Osteocyte (in vitro differentiated cells): Measurements from ENCODE around the gene ANKS1B. TPM values are rescaled to one million over a fixed set of nuclear protein-coding genes. Genes with fewer than 3 reads are reported as not detected.

Source experiments
- DNase-seq: peaks from one replicate; pipeline ENCODE4 v3.0.0; 2021; ENCODE audit warnings: mixed read lengths; ENCODE audit not compliant: unreplicated experiment; ENCODE audit errors: extremely low spot score
- H3K27ac Mint-ChIP-seq: one replicate; pipeline ENCODE4 v1.8.0; 2021; ENCODE audit warnings: mild to moderate bottlenecking, mixed read lengths; ENCODE audit not compliant: unreplicated experiment
- H3K27me3 Mint-ChIP-seq: one replicate; pipeline ENCODE4 v1.8.0; 2021; ENCODE audit warnings: mixed read lengths; ENCODE audit not compliant: unreplicated experiment
- H3K36me3 Mint-ChIP-seq: one replicate; pipeline ENCODE4 v1.8.0; 2021; ENCODE audit warnings: mixed read lengths; ENCODE audit not compliant: unreplicated experiment
- H3K4me1 Mint-ChIP-seq: one replicate; pipeline ENCODE4 v1.8.0; 2021; ENCODE audit warnings: mixed read lengths; ENCODE audit not compliant: unreplicated experiment
- H3K4me3 Mint-ChIP-seq: one replicate; pipeline ENCODE4 v1.8.0; 2021; ENCODE audit warnings: mild to moderate bottlenecking, moderate library complexity, mixed read lengths; ENCODE audit not compliant: unreplicated experiment
- H3K9me3 Mint-ChIP-seq: one replicate; pipeline ENCODE4 v1.8.0; 2021; ENCODE audit warnings: mixed read lengths; ENCODE audit not compliant: unreplicated experiment
- total RNA-seq: library from RNA; stranded (reverse); gene quantifications from 2 replicates; pipeline ENCODE4 v1.2.1, GENCODE V29; 2021
- TF ChIP-seq, protein P1 (sequence below): fragments of 200-600 bp; sonication (generic); IDR thresholded peaks from 2 replicates; pipeline ENCODE4 v1.5.0; 2021; ENCODE audit warnings: antibody characterized with exemption, mild to moderate bottlenecking, moderate library complexity

Gene ANKS1B
- total RNA-seq, 1 donor from 2014 or later = 0.70 TPM

DNA sequence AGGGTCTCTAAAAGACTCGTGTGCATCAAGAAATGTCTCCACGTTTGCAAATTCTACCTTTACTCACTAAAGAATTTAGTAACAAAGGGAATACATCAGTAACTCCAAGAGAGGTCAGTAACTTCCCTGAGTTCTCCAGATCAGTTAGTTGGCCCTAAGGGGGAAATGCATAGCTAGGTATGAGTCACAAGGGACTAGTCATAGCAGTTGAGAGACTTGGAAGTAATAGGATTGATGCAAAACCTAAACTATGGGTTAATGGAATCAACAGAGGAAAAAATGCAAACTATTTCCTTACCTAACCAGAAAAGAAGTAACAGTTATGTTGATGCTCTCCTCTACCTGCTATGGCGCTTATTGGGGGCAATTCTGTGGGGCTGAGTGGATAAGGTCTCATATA lies 486.0 kb downstream of the ANKS1B start:
- DNase-seq = no peak
- no peaks in the 10 kb centered on the region for H3K36me3 Mint-ChIP-seq
- TF ChIP-seq, protein P1, sequence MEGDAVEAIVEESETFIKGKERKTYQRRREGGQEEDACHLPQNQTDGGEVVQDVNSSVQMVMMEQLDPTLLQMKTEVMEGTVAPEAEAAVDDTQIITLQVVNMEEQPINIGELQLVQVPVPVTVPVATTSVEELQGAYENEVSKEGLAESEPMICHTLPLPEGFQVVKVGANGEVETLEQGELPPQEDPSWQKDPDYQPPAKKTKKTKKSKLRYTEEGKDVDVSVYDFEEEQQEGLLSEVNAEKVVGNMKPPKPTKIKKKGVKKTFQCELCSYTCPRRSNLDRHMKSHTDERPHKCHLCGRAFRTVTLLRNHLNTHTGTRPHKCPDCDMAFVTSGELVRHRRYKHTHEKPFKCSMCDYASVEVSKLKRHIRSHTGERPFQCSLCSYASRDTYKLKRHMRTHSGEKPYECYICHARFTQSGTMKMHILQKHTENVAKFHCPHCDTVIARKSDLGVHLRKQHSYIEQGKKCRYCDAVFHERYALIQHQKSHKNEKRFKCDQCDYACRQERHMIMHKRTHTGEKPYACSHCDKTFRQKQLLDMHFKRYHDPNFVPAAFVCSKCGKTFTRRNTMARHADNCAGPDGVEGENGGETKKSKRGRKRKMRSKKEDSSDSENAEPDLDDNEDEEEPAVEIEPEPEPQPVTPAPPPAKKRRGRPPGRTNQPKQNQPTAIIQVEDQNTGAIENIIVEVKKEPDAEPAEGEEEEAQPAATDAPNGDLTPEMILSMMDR = no peak
- no peaks in the 10 kb centered on the region for H3K4me1 Mint-ChIP-seq
- H3K27ac Mint-ChIP-seq = no peak overlapping the region
- H3K4me3 Mint-ChIP-seq = no peak overlapping the region
- H3K27me3 Mint-ChIP-seq = no peaks in the 10 kb centered on the region
- H3K9me3 Mint-ChIP-seq = peaks cover 6% of the 10 kb centered on the region

DNA sequence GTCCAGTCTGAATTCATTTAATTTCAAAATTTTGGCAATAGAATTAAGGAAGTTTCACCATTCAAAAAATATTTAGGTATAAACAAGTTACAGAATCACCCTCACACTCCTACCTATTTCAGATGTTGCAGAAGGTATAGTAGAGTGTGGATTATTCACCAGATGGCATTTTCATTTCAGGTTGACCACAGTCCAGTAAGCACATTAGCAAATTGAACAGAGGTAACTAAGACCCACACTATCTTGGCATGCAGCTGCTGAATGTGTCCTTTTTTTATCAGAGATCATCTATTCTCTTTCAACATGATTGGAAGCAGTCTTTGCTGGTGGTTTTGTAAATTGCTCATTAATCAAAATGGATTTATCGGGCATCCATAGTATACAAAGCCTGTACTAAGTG lies 488.9 kb downstream of the ANKS1B start:
- peaks cover 3% of the 10 kb centered on the region for H3K9me3 Mint-ChIP-seq
- H3K4me3 Mint-ChIP-seq = no peak overlapping the region
- H3K27ac Mint-ChIP-seq = no peak overlapping the region
- no peaks in the 10 kb centered on the region for H3K4me1 Mint-ChIP-seq
- no peaks in the 10 kb centered on the region for H3K27me3 Mint-ChIP-seq
- no peaks in the 10 kb centered on the region for H3K36me3 Mint-ChIP-seq
- TF ChIP-seq, protein P1 = no peak
- DNase-seq = no peak

DNA sequence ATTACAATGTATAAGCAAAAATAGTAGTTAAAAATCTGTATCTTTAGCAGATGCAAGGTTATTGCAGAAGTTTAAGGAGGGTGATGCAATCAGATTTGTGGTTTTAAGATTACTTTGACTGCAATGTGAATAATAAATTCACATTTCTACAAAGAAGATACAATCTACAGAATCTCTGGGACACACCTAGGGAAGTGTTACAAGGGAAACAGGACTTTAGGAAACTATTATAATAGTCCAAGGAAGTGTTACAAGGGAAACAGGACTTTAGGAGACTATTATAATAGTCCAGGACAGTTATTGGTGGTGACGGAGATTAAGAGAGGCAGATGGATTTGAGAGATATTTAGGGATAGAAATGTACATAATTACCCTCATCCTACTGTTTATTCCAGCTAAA lies 491.5 kb downstream of the ANKS1B start:
- TF ChIP-seq, protein P1 = no peak
- no peak for DNase-seq
- Mint-ChIP-seq H3K4me1 (no peaks in the 10 kb centered on the region), H3K4me3 (no peak overlapping the region), H3K27me3 (no peaks in the 10 kb centered on the region), H3K36me3 (no peaks in the 10 kb centered on the region), H3K27ac (no peak overlapping the region), H3K9me3 (no peaks in the 10 kb centered on the region)

DNA sequence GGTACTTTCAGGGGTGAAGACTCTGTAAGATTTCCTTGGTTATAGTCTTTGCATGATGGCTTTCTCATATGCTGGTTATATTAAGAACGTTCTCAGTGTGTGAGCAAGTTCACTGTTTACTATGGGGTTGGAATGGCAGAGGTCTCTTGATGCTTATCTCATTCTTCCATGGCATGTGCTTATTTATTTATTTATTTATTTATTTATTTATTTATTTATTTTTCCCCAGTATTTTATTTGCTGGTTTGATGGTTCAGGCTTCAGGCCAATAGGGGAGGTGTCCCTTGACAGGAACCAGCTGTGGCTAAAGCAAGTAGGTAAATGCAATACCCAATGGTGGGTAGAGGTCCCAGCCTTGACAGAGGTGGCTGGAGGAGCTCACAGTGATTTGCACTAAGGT lies 498.5 kb downstream of the ANKS1B start:
- TF ChIP-seq, protein P1 = no peak
- DNase-seq = no peak
- Mint-ChIP-seq H3K4me1 (no peaks in the 10 kb centered on the region), H3K9me3 (peaks cover 21% of the 10 kb centered on the region), H3K36me3 (no peaks in the 10 kb centered on the region), H3K27ac (no peak overlapping the region), H3K4me3 (no peak overlapping the region), H3K27me3 (no peaks in the 10 kb centered on the region)

DNA sequence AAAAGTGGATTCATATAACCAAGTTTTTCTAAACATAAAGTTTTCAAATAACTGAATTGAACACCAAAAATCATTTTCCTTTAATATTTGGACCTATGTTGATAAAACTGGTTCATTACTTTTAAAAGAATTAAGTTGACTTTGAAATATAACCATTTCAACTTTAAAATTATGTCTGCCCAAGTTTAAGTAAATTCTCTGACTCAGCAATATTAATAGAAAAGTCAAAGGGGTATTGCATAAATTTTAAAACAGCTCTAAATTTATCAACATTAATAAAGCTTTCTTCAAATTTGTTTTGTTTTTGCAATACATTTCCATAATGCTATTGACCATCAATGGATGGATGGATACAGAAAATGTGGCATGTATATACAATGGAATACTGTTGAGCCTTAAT lies 505.6 kb downstream of the ANKS1B start:
- TF ChIP-seq, protein P1 = no peak
- H3K27ac Mint-ChIP-seq = no peak overlapping the region
- H3K27me3 Mint-ChIP-seq = no peaks in the 10 kb centered on the region
- H3K4me3 Mint-ChIP-seq = no peak overlapping the region
- no peak for DNase-seq
- H3K4me1 Mint-ChIP-seq = no peaks in the 10 kb centered on the region
- no peaks in the 10 kb centered on the region for H3K36me3 Mint-ChIP-seq
- H3K9me3 Mint-ChIP-seq = peaks cover 10% of the 10 kb centered on the region
